ENCODE measurements around the gene C1orf226. TPM values are rescaled to one million over a fixed set of nuclear protein-coding genes. Genes with fewer than 3 reads are reported as not detected.

C1orf226 gene
- total and polyA plus RNA-seq, 2 of the 8 experiments (the other 6 are each of a cell fraction or from before 2014, with no cell fraction given), result 8.2 to 18.8 TPM

GRCh38 chr1:162373541-162374260, 7.8 kb upstream of the C1orf226 start (continued):
- no peak for TF ChIP-seq EP300 (IDR thresholded peaks at IDR 0.05; ENCODE audit: borderline replicate concordance in 1 of 2, low read depth in 2 of 2, low read length in 2 of 2)
- TF ChIP-seq TBP (IDR thresholded peaks at IDR 0.05; ENCODE audit: low read depth, low read length), result no peak
- no peak for TF ChIP-seq HDAC2 (IDR thresholded peaks at IDR 0.05; ENCODE audit: borderline replicate concordance in 1 of 2, low read depth in 2 of 2, low read length in 2 of 2)
- TF ChIP-seq NRF1 (IDR thresholded peaks at IDR 0.05; ENCODE audit: low read depth, low read length), result no peak
- TF ChIP-seq CHD1 (IDR thresholded peaks at IDR 0.05; ENCODE audit: low read depth, low read length), result no peak
- no peak for TF ChIP-seq CBX5 (IDR thresholded peaks at IDR 0.05; ENCODE audit: low read depth, low read length)

All from H1 (cell line).